Endodermal cell (in vitro differentiated cells): Measurements from ENCODE around the gene DOCK2. TPM values are rescaled to one million over a fixed set of nuclear protein-coding genes. Genes with fewer than 3 reads are reported as not detected.

Experiments used
- DNase-seq: peaks from one replicate; pipeline ENCODE4 v3.0.0-alpha.2; 2017
- H3K27ac ChIP-seq: 2 replicates; pipeline ENCODE4 v1.5.1; 2013; ENCODE audit warnings: mild to moderate bottlenecking, low read depth, low read length, moderate library complexity
- H3K27me3 ChIP-seq: 2 replicates; pipeline ENCODE4 v1.6.1; 2013; ENCODE audit warnings: mild to moderate bottlenecking, low read length, moderate library complexity; ENCODE audit not compliant: insufficient read depth, control insufficient read depth, poor library complexity, severe bottlenecking
- H3K36me3 ChIP-seq: 2 replicates; pipeline ENCODE4 v1.7.0; 2013; ENCODE audit warnings: mild to moderate bottlenecking, low read length, moderate library complexity; ENCODE audit not compliant: control insufficient read depth, insufficient read depth
- H3K4me1 ChIP-seq: one replicate; pipeline ENCODE4 v1.7.0; 2013; ENCODE audit warnings: low read length; ENCODE audit not compliant: control insufficient read depth, insufficient read depth
- H3K4me3 ChIP-seq: 2 replicates; pipeline ENCODE4 v1.5.1; 2013; ENCODE audit warnings: mild to moderate bottlenecking, low read length, moderate library complexity
- H3K9ac ChIP-seq: 2 replicates; pipeline ENCODE4 v1.6.1; 2013; ENCODE audit warnings: mild to moderate bottlenecking, low read length, moderate library complexity; ENCODE audit not compliant: poor library complexity, severe bottlenecking; ENCODE audit errors: extremely low read depth
- H3K9me3 ChIP-seq: 2 replicates; pipeline ENCODE4 v1.6.1; 2013; ENCODE audit warnings: mild to moderate bottlenecking, low read length, moderate library complexity; ENCODE audit not compliant: control insufficient read depth
- H3K27ac Mint-ChIP-seq: 2 replicates; pipeline ENCODE4 v1.8.0; 2020; ENCODE audit warnings: mixed read lengths
- H3K27me3 Mint-ChIP-seq: 2 replicates; pipeline ENCODE4 v1.8.0; 2021; ENCODE audit warnings: mild to moderate bottlenecking, mixed read lengths; ENCODE audit not compliant: insufficient read depth
- H3K36me3 Mint-ChIP-seq: 2 replicates; pipeline ENCODE4 v1.8.0; 2020; ENCODE audit warnings: low read depth, mixed read lengths
- H3K4me1 Mint-ChIP-seq: 2 replicates; pipeline ENCODE4 v1.8.0; 2020; ENCODE audit warnings: mixed read lengths
- H3K4me3 Mint-ChIP-seq: 2 replicates; pipeline ENCODE4 v1.8.0; 2020; ENCODE audit warnings: mild to moderate bottlenecking, moderate library complexity, mixed read lengths
- H3K9me3 Mint-ChIP-seq: 2 replicates; pipeline ENCODE4 v1.8.0; 2020; ENCODE audit warnings: mild to moderate bottlenecking, mixed read lengths
- WGBS, 2 experiments: methylation state at CpG; one replicate each; pipeline versions ENCODE4 v1.1.5 to v1.1.7; 2013; ENCODE audit warnings: missing lambda C conversion rate in 2 of 2, mixed read lengths in 1 of 2; ENCODE audit not compliant: insufficient coverage in 1 of 2, insufficient read length in 1 of 2; 5-methylcytosine and 5-hydroxymethylcytosine counted together
- total RNA-seq, 2 donors: library from RNA; stranded (reverse); fragmentation: NEBNext Ultra II Directional in 1 of 2; extraction: Animal tissue kit (Norgen Biotek cat#: 25700) in 1 of 2; gene quantifications; 2 replicates in 1 of 2; 3 replicates in 1 of 2; pipeline ENCODE4 v1.2.1, GENCODE V29; 2021
- TF ChIP-seq, protein P1 (sequence below): fragments of 200-600 bp; sonication (generic); conservative IDR thresholded peaks from 2 replicates; pipeline ENCODE4 v1.5.0; 2021; ENCODE audit warnings: antibody characterized with exemption, mild to moderate bottlenecking

The DOCK2 gene
- total RNA-seq, 2 donors from 2014 or later = 2.6 to 3.9 TPM

DNA sequence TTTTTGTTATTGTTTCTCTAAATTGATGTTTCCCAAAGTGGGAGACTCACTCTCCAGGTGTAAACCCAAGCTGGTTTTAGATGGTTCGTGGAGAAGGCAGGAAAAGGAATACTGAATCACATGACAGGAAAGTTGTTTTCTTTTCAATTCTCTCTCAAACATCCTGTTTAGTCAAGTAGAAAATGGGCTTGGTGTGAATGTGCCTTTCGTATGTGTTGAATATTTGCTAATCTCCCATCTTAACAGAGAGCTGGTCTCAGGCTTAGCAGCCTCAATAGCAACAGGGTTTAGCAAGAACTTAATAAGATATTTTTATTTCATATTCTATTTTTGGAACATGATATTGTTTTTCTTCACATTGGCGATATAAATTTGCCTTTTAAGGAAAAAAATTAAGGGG is 223.5 kb downstream of the DOCK2 start:
- Mint-ChIP-seq H3K36me3 (no peaks in the 10 kb centered on the region), H3K27me3 (peaks cover 3% of the 10 kb centered on the region), H3K27ac (no peak overlapping the region), H3K4me1 (peaks cover 10% of the 10 kb centered on the region), H3K4me3 (no peak overlapping the region), H3K9me3 (no peaks in the 10 kb centered on the region)
- H3K27me3 ChIP-seq = no peaks in the 10 kb centered on the region
- DNase-seq = no peak
- H3K9ac ChIP-seq = no peak overlapping the region
- H3K36me3 ChIP-seq = no peaks in the 10 kb centered on the region
- WGBS, 2 experiments = 60 to 79% methylated on average over 1 to 3 of the region's 3 CpGs
- TF ChIP-seq, protein P1, sequence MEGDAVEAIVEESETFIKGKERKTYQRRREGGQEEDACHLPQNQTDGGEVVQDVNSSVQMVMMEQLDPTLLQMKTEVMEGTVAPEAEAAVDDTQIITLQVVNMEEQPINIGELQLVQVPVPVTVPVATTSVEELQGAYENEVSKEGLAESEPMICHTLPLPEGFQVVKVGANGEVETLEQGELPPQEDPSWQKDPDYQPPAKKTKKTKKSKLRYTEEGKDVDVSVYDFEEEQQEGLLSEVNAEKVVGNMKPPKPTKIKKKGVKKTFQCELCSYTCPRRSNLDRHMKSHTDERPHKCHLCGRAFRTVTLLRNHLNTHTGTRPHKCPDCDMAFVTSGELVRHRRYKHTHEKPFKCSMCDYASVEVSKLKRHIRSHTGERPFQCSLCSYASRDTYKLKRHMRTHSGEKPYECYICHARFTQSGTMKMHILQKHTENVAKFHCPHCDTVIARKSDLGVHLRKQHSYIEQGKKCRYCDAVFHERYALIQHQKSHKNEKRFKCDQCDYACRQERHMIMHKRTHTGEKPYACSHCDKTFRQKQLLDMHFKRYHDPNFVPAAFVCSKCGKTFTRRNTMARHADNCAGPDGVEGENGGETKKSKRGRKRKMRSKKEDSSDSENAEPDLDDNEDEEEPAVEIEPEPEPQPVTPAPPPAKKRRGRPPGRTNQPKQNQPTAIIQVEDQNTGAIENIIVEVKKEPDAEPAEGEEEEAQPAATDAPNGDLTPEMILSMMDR = no peak
- H3K4me1 ChIP-seq = peaks cover 5% of the 10 kb centered on the region
- no peak overlapping the region for H3K4me3 ChIP-seq
- H3K27ac ChIP-seq = no peak overlapping the region
- H3K9me3 ChIP-seq = no peaks in the 10 kb centered on the region

DNA sequence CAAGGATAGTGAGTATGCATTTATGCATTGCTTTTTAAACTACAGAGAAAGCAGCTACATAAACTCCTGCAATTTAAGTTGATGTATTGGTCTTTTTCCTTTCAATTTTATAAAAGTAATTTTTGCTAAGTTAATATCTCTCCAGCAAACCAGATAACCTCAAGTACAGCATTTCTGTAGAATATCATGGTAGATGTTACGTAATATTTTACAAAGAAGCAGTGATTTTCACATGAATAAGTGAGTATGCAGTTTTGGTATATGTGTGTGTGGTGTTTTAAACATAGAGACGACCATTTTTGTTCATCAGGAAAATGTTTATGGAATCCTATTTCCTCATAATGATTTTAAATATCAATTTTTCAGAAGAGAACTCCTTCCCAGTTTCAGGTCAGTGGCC is 224.4 kb downstream of the DOCK2 start:
- Mint-ChIP-seq H3K9me3 (no peaks in the 10 kb centered on the region), H3K27ac (no peak overlapping the region), H3K27me3 (peaks cover 3% of the 10 kb centered on the region), H3K4me3 (no peak overlapping the region), H3K36me3 (no peaks in the 10 kb centered on the region), H3K4me1 (peaks cover 10% of the 10 kb centered on the region)
- Histone ChIP-seq H3K9ac (no peak overlapping the region), H3K9me3 (no peaks in the 10 kb centered on the region), H3K4me1 (peaks cover 5% of the 10 kb centered on the region), H3K27me3 (no peaks in the 10 kb centered on the region), H3K27ac (no peak overlapping the region), H3K36me3 (no peaks in the 10 kb centered on the region), H3K4me3 (no peak overlapping the region)
- 60 to 100% methylated on average over 1 of the region's 2 CpGs for WGBS, 2 experiments
- TF ChIP-seq, protein P1 = no peak
- DNase-seq = no peak

DNA sequence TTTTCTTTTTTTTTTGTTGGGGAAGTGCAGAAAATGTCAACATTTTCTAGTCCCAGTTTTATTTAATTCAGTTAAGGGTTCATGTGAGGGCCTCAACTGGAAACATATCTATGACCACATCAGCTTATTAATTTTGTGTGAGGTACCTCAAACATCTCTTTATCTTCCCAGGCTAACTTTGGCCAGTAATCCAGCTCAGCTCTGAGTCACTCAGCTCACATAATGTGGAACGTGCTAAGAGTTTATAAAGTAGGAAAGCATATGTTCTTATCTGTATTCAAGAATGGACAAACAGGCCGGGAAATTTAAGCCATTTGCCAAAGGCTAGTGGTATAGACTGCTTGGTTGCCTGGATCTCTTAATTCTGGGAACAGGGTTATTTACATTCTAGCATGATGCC is 224.9 kb downstream of the DOCK2 start:
- peaks cover 10% of the 10 kb centered on the region for H3K4me1 Mint-ChIP-seq

More for the DNA sequence above, 224.9 kb downstream of the DOCK2 start:
- Histone ChIP-seq H3K27ac (no peak overlapping the region), H3K4me3 (no peak overlapping the region), H3K27me3 (no peaks in the 10 kb centered on the region), H3K9ac (no peak overlapping the region), H3K4me1 (peaks cover 5% of the 10 kb centered on the region), H3K9me3 (no peaks in the 10 kb centered on the region), H3K36me3 (no peaks in the 10 kb centered on the region)
- Mint-ChIP-seq H3K4me3 (no peak overlapping the region), H3K27ac (no peak overlapping the region), H3K36me3 (no peaks in the 10 kb centered on the region), H3K9me3 (no peaks in the 10 kb centered on the region), H3K27me3 (peaks cover 3% of the 10 kb centered on the region)
- no peak for DNase-seq
- TF ChIP-seq, protein P1 = no peak
- WGBS, 2 experiments = 94% methylated on average over 2 of the region's 2 CpGs
